Esophagus (tissue), 2 donors: ENCODE data around the gene DDX21. TPM values are rescaled to one million over a fixed set of nuclear protein-coding genes. Genes with fewer than 3 reads are reported as not detected.
"Not testable (repeated sequence)": the region's sequence is repeated elsewhere in the genome, so short reads cannot be mapped to it uniquely, and the experiment has no call there.

Experiments used
- H3K27ac ChIP-seq, 2 donors: one replicate each; pipeline ENCODE4 v1.5.1; 2013; ENCODE audit warnings: low read depth in 2 of 2, mild to moderate bottlenecking in 2 of 2, inconsistent platforms in 1 of 2, low read length in 1 of 2, moderate library complexity in 1 of 2
- H3K27me3 ChIP-seq, 2 donors: one replicate each; pipeline ENCODE4 v1.6.1; 2013; ENCODE audit warnings: low read length in 2 of 2, control low read depth in 1 of 2, mild to moderate bottlenecking in 1 of 2; ENCODE audit not compliant: insufficient read depth in 2 of 2, control insufficient read depth in 1 of 2
- H3K36me3 ChIP-seq, 2 donors: one replicate each; pipeline ENCODE4 v1.6.1; 2013; ENCODE audit warnings: low read length in 1 of 2; ENCODE audit not compliant: control insufficient read depth in 2 of 2, insufficient read depth in 2 of 2
- H3K4me1 ChIP-seq, 2 donors: one replicate each; pipeline ENCODE4 v1.6.1; 2013; ENCODE audit warnings: low read length in 1 of 2; ENCODE audit not compliant: control insufficient read depth in 2 of 2, insufficient read depth in 2 of 2
- H3K4me3 ChIP-seq, 2 donors: one replicate each; pipeline ENCODE4 v1.5.1; 2013; ENCODE audit warnings: low read length in 2 of 2, mild to moderate bottlenecking in 2 of 2, low read depth in 1 of 2, moderate library complexity in 1 of 2
- H3K9me3 ChIP-seq, 2 donors: one replicate each; pipeline ENCODE4 v1.6.1; 2013; ENCODE audit warnings: mild to moderate bottlenecking in 2 of 2, low read depth in 1 of 2, low read length in 1 of 2, moderate library complexity in 1 of 2; ENCODE audit not compliant: control insufficient read depth in 2 of 2, insufficient read depth in 1 of 2
- WGBS, 2 donors: extraction: QIAGEN DNeasy Blood & Tissue Kit; methylation state at CpG; one replicate each; pipeline ENCODE4 v1.1.7; 2013; 5-methylcytosine and 5-hydroxymethylcytosine counted together
- polyA plus RNA-seq, 2 donors: library from polyadenylated mRNA; stranded (reverse); fragments of 200-250 nt; gene quantifications; one replicate each; pipeline ENCODE4 v1.2.3, GENCODE V29; 2013
- donor health status: healthy with polysubstance abuse.
- donor health status: Bipolar disorder and iron deficiency.

DDX21 gene
- polyA plus RNA-seq: 10 to 100 TPM; 12.3 to 36.3 TPM

DNA sequence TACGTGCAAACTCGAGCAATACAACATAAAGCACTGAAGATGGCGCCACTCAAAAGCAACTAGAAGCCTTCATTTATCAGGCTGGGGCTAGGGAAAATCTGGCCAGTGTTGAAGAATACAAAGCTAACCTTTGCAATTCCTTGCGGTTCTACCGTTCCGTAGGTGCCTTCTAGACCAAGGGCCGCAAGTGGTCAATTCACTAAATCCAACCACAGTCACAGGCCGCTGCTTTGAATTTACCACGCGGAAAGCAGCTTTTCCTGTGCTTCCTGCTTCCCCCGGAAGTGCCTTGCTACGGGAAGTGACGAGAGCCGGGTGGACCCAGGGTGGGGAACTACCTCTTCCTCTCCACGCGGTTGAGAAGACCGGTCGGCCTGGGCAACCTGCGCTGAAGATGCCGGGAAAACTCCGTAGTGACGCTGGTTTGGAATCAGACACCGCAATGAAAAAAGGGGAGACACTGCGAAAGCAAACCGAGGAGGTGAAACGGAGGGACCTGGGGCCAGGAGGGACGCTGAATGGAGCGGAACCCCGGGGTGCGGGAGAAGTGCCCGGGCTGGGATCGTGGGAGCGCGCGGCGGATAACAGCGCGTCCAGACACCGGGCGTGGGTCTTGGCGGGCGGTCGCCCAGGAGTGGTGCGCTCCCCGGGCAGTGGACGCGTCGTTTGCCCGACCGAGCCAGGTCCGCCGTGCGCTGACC, at the start of gene DDX21:
Gene DDX21 (plus strand): TSS at position 339 of the 701 bp plus-strand sequence. CDS start 56 bp downstream, at position 395.
- Histone ChIP-seq H3K27ac (peak within 1 kb of the TSS; percentile 92 to 97), H3K4me3 (peak within 1 kb of the TSS; percentile 96 to 100), H3K27me3 (no peaks in the 10 kb centered on the region), H3K4me1 (no peaks in the 10 kb centered on the region), H3K36me3 (no peaks in the 10 kb centered on the region), H3K9me3 (no peaks in the 10 kb centered on the region)
- 0% methylated on average over 49 to 53 of the region's 53 CpGs for WGBS, 2 donors

DNA sequence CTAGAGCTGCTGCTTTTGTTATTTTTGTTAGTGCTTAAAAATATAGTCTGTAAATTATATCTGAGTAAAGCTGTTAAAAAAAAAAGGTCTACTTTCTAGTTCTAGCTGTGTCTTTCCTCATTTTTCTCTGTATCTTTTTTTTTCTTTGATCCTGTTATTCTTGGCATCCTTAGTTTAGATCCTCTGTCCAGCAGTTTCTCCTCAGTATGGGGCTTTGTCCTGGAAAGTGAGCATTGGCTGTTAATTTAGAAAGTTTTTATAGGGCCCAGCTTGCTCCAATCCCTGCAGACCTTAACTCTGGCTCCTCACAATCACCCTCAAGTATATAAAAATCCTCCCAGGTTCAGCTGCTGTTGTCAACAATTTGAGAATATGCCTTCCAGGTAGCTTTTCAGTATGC, 31.4 kb upstream of the DDX21 start:
- Histone ChIP-seq H3K36me3 (peaks cover 4 to 5% of the 10 kb centered on the region in 2 donors), H3K27ac (no peak overlapping the region), H3K4me3 (no peak overlapping the region), H3K4me1 (no peaks in the 10 kb centered on the region), H3K9me3 (no peaks in the 10 kb centered on the region), H3K27me3 (no peaks in the 10 kb centered on the region)

- 98 to 99% methylated on average over 4 of the region's 4 CpGs for WGBS, 2 donors
- no peaks in the 10 kb centered on the region for H3K36me3 ChIP-seq
- H3K27me3 ChIP-seq: no peaks in the 10 kb centered on the region
- H3K27ac ChIP-seq: no peak overlapping the region
- no peak overlapping the region for H3K4me3 ChIP-seq
- H3K9me3 ChIP-seq: no peaks in the 10 kb centered on the region
- H3K4me1 ChIP-seq: no peaks in the 10 kb centered on the region
Observed at GRCh38 chr10:68925489-68925888, 30.5 kb upstream of the DDX21 start.

GRCh38 chr10:68929157-68929556, 26.8 kb upstream of the DDX21 start:
- 93 to 100% methylated on average over 2 of the region's 2 CpGs for WGBS, 2 donors
- H3K36me3 ChIP-seq: not testable (repeated sequence)

DNA sequence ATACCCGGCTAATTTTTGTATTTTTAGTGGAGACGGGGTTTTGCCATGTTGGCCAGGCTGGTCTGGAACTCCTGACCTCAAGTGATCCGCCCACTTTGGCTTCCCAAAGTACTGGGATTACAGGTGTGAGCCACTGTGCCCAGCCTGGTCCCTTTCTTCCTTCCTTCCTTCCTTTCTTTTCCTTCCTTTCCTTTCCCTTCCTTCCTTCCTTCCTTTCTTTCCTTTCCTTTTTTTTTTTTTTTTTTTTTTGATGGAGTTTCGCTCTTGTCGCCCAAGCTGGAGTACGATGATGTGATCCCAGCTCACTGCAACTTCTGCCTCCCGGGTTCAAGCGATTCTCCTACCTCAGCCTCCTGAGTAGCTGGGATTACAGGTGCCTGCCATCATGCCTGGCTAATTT, 26.1 kb upstream of the DDX21 start:
- 96 to 97% methylated on average over 8 of the region's 8 CpGs for WGBS, 2 donors
- not testable (repeated sequence) for H3K4me3 ChIP-seq, H3K4me1 ChIP-seq, H3K9me3 ChIP-seq, H3K27me3 ChIP-seq, H3K36me3 ChIP-seq, H3K27ac ChIP-seq

More at GRCh38 chr10:68929157-68929556, 26.8 kb upstream of the DDX21 start:
- H3K4me3 ChIP-seq, H3K4me1 ChIP-seq, H3K27me3 ChIP-seq, H3K9me3 ChIP-seq, H3K27ac ChIP-seq: not testable (repeated sequence)

- H3K4me3 ChIP-seq, H3K36me3 ChIP-seq, H3K4me1 ChIP-seq, H3K9me3 ChIP-seq, H3K27me3 ChIP-seq, H3K27ac ChIP-seq: not testable (repeated sequence)
- 91 to 98% methylated on average over 3 of the region's 3 CpGs for WGBS, 2 donors
Observed at GRCh38 chr10:68932860-68933259, 23.1 kb upstream of the DDX21 start.

DNA sequence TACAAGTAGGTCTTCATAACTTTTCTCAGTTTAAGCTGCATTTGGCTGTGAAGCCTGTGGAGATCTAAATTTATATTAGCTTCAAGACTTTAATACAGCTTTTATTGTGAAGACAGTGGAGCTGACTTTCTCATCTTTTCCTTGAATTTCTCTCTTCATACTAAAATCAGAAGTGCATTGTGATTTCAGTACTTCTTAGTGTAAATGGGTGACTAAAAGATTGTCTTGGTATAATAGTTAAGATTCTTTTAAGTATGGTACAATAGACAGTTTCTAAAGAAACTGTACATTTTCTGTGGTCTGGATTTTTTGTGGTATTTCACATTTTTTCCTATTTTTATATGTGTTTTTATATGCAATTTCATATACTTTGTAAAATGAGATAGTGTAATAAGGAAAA, 21.0 kb upstream of the DDX21 start:
- no peaks in the 10 kb centered on the region for H3K27me3 ChIP-seq
- no peak overlapping the region for H3K27ac ChIP-seq
- H3K4me3 ChIP-seq: no peak overlapping the region
- H3K9me3 ChIP-seq: no peaks in the 10 kb centered on the region
- no peaks in the 10 kb centered on the region for H3K4me1 ChIP-seq
- no peaks in the 10 kb centered on the region for H3K36me3 ChIP-seq

DNA sequence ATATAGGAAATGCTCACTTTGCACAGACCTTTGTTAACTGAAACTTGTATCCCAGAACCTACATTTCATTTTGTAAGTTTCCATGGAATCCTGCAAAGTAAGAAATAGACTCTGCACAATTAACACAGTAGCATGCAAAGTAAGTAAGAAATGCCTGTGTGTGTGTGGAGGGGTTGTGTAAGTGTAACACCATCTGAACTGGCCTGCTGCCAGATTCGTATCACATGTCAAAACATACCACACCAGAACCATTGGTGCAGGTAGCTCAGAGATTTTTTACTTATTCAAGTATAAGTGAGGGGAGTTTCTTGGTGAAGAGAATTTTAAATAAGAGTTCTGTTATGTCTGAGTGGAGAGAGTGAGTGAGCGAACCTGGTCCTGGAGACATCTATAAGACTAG, 17.9 kb upstream of the DDX21 start:
- Histone ChIP-seq H3K9me3 (no peaks in the 10 kb centered on the region), H3K4me3 (no peak overlapping the region), H3K36me3 (no peaks in the 10 kb centered on the region), H3K27me3 (no peaks in the 10 kb centered on the region), H3K4me1 (no peaks in the 10 kb centered on the region), H3K27ac (no peak overlapping the region)
- 69 to 72% methylated on average over 2 of the region's 2 CpGs for WGBS, 2 donors

DNA sequence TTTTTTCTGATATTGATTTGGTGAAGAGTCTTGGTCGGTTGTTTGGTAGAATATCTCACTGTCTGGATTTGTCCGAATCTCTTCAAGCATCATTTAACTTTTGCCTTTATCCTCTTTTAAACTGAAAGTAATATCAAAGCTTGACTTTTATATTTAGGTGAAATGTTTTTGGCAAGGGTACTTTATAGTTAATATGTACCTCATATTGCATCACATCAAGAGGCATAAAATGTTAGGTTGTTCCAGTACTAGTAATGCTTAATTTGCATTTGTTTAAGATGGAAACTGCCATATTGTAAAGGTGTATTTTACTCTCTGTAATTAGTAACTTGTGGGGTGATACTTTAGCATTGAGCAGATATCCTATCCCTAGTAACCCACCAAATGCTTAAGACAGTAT, 17.1 kb upstream of the DDX21 start:
- 91 to 96% methylated on average over 2 of the region's 2 CpGs for WGBS, 2 donors
- Histone ChIP-seq H3K36me3 (no peaks in the 10 kb centered on the region), H3K9me3 (no peaks in the 10 kb centered on the region), H3K27me3 (no peaks in the 10 kb centered on the region), H3K4me3 (no peak overlapping the region), H3K27ac (no peak overlapping the region), H3K4me1 (no peaks in the 10 kb centered on the region)

GRCh38 chr10:68940917-68941316, 15.1 kb upstream of the DDX21 start:
- H3K36me3 ChIP-seq, H3K9me3 ChIP-seq, H3K4me1 ChIP-seq, H3K27me3 ChIP-seq, H3K4me3 ChIP-seq, H3K27ac ChIP-seq: not testable (repeated sequence)
